IPS-11a (cell line): Measurements from ENCODE around the gene TNP1.

Experiments used
- H3K4me3 ChIP-seq: one replicate; pipeline ENCODE4 v1.5.1; 2013; ENCODE audit warnings: low read depth, low read length, control low read depth

The TNP1 gene, protein sequence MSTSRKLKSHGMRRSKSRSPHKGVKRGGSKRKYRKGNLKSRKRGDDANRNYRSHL

DNA sequence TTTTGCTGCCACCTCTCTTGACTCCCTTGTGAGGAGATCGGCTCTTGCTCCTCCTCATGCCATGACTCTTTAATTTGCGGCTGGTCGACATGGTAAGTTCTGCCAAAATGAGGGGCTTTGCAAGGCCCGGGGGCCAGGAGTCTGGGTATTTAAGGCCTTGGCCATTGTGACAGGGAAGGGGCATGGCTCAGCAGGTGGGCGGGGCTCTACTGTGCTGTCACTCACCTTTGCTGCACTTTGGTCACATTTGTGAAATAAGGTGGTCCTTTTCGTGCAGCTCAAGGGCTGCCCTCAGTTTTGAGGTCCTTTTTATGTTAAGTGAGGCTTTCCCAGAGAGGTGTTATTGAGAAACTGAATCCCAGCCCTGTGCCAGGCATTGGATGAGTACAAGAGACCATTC is at the start of gene TNP1:
Gene TNP1, minus strand, starts transcription at position 121 of the 400 bp plus-strand sequence. Its CDS starts 30 bp downstream, at position 91.
- H3K4me3 ChIP-seq, result no peak within 1 kb of the TSS

DNA sequence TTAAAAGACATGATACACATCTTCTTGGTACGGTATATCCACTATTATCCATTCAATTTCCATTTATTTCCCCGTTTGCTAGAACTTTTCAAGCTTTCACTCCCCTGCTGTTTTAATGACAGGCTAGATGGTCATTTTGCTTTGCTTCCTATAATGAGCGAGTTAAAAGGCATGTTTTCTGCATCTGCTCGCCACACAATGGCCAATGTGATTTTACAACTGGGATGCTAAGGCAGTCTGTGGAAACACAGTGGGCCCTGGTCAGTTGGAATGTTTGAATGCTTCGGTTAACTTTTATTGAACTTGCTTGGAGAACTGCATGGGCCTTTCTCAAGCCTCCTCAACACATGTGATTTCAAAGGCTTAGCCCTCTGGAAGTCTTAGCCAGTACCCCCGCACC is 48.4 kb upstream of the TNP1 start:
- H3K4me3 ChIP-seq, result no peak overlapping the region

DNA sequence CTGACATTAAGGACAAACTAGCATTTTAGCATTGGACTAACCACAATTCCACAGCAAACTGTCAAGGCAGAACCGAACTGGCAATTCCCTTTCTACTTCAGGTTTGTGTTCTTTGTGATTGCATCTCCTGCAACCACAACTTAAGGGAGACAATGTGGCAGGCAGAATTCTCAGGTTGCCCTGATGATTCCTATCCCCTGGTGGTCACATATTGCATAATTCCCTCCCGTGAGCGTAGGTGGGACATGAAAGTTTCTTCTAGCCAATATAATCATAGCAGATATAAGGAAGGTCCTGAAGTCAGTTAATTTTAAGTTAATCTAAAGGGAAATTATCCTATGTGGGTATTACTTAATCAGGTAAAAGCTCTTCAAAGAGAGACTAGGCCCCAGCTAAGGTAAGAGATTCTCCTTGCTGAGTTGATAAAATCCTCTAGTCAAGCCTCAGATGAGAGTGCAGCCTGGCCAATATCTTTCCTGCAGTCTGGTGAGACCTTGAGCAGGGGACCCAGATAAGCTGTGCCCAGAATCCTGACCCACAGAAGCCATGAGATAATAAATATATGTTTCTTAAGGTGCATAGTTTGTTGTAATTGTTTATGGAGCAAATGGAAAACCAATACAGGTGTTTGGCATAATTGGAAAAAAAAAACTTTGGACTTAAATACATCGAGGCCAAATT is 45.9 kb upstream of the TNP1 start:
- H3K4me3 ChIP-seq, result no peak overlapping the region

DNA sequence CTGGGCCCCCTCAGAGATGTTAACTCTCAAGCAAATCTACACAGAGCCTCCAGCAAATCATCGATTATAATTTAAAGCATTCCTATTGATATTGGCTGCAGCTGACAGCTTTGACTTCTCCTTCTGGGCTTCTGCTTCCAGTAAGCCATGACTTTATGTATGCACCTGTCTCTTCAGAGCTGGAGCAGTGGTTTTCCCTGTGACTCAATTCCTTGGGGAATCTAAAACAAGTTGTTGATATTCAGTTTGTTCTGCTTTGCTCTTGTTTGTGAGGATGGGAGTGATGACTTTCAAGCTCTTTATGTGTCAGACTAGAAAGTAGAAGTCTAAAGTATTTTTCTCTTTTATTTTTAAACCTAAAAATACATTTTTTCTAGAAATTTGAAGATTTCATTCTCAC is 45.1 kb upstream of the TNP1 start:
- H3K4me3 ChIP-seq, result no peak overlapping the region

DNA sequence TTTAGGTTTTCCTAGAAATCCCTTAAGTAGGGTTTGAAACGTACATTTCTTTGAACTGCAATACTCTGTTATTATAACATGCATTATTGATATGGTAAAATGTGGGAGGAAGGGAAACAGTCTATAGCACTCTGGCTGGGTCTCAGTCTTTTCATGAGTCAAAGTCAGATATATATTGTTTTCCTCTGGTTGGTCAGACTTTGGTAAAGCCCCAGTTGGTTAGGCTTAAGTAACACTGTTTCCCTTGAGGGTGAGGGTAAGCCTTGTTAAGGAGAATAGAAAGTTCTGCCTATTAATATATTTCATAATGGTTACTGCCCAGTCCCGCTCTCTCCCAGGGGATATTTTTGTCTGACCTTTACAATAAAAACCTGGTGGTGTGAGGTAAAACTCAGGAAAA is 44.7 kb upstream of the TNP1 start:
- no peak overlapping the region for H3K4me3 ChIP-seq

DNA sequence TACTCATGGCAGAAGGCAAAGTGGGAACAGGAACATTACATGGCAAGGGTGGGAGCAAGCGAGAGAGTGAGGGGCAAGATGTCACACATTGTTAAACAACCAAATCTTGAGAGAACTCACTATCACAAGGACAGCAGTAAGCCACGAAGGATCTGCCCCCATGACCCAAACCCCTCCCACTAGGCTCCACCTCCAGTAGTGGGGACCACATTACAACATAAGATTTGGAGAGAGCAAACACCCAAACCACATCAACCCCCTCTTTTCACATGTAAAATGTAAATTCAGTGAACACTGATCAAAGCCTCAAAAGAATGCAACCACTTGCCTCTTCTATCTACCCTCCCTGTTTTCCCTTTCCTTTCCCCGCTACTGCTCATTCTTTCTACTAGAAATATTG is 43.6 kb upstream of the TNP1 start:
- no peak overlapping the region for H3K4me3 ChIP-seq

DNA sequence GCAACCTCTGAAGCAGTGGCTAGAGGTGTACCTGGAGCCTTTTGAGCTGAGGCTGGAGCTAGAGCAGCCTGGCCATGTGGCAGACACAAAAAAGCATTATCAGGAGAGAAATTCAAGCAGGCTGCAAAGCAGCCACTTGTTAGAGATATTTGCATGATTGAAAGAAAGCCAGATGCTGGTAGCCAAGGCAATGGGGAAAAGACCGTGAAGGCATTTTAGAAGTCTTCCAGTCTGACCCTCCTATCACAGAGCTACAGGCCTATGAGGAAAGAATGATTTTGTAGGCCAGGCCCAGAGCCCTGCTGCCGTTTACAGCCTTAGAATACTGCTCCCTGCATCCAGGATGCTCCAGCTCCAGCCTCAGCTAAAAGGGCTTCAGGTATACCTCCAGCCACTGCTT is 41.4 kb upstream of the TNP1 start:
- H3K4me3 ChIP-seq, result no peak overlapping the region

DNA sequence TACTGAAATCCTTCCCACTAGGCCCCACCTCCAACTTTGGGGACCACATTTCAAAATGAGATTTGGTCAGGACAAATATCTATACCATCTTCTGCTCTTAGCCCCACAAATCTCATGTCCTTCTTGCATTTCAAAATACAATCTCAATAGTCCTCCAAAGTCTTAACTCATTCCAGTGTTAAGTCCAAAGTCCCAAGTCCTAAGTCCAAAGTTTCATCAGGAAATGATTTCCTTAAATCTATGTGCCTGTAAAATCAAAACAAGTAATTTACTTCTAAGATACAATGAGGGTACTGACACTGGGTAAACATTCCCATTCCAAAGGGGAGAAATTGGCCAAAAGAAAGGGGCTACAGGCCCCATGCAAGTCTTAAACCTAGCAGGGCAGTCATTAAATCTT is 40.5 kb upstream of the TNP1 start:
- H3K4me3 ChIP-seq, result no peak overlapping the region

DNA sequence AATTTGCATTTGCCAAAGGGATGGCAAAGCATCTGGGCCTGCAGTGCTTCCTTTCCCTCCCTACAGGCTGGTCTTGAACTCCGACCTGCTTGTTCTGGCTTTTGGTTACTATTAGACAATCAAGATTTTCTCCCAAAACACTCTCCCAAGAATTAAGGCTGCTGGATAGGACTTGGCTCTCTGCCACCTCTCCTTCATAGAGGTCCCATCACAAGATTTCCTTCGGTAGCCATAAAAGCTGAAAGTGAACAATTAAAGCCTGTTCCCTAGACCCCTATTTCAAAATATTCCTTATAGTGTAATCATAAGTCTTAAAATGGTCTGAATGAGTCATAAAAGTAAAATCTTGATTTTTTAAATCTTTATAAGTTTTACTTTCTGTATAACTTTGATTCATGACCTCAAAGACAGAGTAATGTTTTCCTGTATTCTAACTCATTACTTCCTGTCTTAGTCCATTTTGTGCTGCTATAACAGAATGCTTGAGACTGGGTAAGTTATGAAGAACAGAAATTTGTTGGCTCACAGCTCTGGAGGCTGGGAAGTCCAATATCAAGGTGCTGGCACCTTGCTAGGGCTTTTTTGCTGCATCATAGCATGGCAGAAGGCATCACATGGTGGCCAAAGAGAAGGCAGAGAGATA is 37.8 kb upstream of the TNP1 start:
- H3K4me3 ChIP-seq, result no peak overlapping the region

DNA sequence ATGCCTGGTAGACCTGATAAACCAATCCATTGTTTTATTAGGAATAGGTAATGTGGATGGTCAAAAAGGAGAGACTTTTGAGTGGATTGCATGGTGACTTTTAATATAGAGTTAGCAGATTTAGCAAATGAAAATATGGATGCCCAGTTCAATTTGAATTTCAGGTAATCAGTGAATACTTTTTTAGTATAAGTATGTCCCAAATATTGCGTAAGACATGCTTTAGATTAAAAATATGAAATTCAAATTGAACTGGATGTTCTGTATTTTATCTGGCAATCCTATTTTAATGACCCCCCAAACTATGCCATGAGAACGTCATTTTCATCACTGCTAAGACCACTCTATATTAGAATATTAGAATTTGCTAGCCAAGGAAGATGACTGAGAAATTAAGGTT is 30.3 kb upstream of the TNP1 start:
- H3K4me3 ChIP-seq, result no peak overlapping the region

DNA sequence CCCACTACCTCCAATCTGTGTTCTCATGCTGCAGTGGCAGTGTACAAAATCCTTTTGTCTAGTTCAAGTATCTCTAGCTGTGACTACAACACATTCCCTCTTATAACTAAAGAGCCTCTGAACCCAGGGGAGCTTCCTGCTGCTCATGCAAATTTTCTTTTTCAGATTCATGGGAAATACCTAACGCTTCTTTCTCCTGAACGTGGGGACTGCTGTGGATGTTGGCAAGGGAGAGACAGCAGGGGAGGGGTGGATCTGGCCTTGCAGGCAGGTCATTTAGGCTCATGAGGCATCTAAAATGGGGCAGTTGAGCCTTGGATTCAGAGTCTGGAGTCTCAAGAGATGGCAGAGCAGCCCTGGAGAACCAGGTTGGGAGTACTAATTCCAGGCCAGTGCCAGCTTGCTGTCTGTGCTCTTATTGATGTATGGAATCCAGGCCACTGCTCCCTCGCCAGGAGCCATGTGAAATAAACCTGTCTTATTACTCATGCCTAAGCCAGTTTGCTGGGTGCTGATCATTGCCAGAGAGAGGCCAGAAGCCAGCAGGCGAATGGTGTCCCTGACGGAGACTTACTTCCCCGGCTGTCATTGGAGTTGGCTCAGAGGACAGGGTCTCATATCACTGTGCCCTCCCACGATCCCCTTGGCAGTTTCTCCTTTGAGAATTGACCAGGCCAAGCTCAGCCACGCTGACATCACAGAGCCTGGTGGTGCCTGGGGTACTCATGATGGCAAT is 29.2 kb upstream of the TNP1 start:
- H3K4me3 ChIP-seq, result no peak overlapping the region

DNA sequence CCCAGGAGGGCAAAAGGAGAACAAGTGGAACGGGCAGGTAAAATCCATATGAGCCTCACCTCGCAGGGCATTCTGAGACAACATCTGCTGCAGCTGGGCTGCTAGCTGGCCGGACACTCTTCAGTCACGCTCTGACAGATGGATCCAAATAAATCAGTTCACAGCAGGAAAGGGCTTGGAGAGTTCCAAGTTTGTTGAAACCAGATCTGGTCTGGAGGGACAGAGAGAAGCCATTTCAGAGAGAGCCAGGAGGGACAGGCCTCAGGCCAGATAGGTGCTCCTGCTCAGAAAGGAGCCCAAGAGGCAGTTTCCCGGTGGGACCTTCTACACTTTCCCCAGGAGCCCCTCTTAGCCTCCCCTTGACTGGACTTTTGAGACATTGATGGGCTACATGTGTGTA is 28.2 kb upstream of the TNP1 start:
- no peak overlapping the region for H3K4me3 ChIP-seq

DNA sequence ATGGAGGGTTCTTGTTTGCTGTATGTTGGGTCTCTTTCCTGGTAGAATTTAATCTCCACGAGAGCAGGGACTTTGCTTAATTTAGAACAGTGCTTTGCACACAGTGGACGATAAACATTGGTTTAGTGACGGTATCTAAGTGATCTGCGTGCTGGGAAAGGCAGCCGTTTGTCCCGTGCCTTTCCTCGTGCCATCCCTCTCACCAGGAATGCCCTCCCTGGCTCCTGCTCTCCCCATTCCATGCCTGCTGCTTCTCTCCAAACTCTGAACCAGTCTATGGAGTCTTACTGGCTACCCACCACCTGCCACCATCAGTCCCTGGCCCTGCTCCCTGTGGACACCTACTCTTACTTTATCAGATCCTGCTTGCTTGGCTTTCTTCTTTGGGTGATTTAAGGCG is 27.3 kb upstream of the TNP1 start:
- no peak overlapping the region for H3K4me3 ChIP-seq

DNA sequence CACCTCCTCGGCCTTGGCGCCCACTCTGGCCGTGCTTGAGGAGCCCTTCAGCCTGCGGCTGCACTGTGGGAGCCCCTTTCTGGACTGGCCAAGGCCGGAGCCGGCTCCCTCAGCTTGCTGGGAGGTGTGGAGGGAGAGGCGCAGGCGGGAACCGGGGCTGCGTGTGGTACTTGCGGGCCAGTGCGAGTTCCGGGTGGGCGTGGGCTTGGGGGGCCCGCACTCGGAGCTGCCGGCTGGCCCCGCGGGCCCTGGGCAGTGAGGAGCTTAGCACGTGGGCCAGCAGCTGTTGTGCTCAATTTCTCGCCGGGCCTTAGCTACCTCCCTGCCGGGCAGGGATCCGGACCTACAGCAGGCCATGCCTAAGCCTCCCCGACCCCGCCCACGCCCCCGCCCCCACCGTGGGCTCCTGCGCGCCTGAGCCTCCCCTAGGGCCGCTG is 25.3 kb upstream of the TNP1 start:
- H3K4me3 ChIP-seq, result no peak overlapping the region

DNA sequence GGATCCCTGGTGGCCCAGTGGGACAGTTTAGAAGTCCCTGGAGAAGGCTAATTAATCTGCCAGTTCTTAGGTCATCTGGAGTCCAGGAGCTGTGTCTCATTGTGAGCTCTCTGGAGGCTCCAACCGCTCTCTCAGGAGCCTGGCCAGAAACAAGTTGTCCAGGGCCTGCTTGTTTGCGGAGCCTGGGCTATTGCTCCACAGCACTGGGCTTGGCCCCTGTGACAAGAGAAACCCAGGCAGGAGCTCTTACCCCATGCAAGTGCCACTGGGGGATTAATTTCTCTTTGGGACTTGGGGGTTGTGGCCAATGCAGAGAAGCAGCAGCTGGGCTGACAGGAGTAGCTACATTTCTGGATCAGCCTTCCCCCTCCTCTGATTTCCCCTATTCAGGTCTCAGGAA is 24.5 kb upstream of the TNP1 start:
- H3K4me3 ChIP-seq, result no peak overlapping the region

DNA sequence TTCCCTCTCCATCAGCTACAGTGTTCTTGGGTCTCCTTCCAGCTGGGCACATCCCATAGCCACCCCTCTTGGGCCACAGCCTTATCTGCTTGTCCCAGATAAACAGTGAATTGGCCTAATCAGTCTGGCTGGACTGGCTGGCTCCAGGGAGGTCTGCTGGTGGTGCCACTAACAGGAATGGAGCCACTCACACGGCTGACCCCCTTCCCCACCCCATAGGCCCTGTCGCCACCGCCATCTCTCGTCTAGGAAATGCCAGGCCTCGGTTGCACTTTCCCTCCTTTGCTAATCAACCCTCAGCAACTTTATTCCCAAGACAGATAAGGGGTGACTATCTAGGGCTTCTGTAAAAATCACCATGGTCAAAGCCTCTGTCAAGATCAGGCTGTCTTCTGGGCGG is 23.0 kb upstream of the TNP1 start:
- H3K4me3 ChIP-seq, result no peak overlapping the region

DNA sequence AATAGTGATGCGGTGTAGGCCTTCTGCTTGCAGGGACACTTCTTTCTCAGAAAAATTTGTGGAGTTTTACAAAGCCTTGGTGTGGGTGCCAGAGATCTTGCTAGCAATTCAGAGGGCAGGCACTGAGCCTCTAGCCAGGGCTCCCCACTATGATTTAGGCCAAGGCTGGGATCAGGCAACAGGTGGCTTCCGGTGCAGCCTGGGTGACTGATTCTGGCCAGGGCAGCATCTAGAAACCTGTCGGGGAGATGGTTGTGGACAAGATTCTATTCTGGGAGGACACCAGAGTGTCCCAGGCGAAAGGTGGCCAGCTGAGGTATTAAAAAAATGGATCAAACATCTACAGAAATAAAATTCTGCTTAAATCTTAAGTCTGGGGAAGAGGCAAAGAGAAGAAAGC is 21.5 kb upstream of the TNP1 start:
- no peak overlapping the region for H3K4me3 ChIP-seq

DNA sequence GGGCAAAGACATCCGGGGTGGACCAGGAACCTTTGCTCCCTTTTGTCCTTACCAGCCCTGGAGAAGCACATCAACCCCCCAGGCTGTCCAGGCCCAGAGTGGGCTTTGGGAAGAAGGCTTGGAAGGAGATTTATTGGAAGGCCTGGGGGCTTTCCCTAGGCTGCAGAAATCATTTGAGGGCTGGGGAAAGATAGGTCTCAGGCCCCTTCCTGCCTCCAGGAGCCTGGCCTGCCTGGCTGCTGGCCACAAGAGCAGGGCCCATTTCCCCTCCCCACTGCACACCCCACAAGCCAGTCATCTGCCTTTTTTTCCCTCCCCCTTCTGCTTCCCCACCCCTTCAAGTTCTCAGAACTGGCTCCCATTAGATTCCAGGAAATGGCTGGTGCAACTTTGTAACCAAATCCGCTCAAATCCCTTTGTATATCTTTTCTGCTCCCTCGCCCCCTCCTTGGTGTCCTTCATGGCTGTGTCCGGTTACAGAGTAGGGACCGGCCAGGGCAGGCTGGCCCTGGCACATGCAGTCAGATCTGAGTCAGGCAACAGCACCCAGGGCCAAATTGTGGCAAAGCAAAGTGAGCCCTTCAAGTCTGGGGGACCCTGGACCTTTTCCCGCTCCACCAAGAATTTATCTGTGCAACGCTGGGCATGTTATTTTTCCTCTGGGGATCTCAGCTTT is 20.8 kb upstream of the TNP1 start:
- H3K4me3 ChIP-seq, result no peak overlapping the region

DNA sequence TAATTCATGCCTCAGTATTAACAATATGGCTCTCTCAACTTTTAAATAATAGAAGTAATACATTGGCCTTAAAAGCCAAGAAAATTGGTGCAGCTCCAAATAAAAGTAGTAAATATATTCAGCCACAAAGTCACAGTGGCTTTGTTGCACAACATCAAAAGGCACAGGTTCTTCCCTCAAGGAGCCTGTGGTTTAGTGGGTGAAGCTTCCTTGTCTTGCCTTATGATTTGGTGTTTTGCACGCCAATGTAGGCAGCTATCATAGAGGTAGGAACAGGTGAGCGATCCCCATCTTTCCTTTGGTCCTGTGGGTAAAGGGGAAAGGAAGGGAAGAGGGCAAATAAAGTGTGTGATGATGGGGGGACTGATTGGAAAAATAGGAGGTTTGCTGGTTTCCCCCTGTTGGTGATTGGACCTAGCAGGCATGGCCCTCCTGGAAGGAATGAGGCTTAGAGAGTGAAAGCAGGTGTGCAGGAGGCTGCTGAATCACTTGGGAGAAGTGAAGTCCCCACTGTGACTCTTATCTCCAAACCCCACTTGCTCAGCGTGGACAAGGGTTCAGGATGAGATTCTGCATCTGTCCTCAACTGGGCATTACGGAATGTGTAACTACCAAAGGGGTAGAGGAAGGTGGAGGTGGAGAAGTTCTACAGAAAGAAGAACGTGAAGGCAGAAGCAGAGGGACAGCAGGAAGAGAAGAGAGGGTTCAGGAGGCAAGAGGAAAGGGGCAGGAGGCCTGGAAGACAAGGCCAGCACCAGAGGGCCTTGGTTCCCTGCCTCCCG is 20.1 kb upstream of the TNP1 start:
- H3K4me3 ChIP-seq, result no peak overlapping the region

DNA sequence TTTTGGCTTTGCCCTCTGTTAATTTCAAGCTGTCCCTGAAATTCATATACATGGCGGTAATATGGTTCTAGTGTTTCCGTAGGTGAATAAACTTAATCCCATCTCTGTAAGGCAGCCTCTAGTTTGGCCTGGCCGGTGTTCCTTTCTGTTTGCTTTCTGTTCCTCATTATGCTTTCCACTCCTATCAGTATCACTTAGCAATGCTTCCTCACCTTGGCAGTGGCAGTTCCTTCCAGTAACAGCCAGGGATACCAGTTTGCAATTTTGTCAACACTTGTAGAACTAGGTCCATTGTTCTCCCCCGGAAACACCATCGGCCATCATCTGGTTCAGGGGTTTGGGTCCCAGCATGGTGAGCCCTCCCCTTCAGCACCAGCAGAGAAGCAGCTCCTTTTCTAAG is 18.2 kb upstream of the TNP1 start:
- H3K4me3 ChIP-seq, result no peak overlapping the region

DNA sequence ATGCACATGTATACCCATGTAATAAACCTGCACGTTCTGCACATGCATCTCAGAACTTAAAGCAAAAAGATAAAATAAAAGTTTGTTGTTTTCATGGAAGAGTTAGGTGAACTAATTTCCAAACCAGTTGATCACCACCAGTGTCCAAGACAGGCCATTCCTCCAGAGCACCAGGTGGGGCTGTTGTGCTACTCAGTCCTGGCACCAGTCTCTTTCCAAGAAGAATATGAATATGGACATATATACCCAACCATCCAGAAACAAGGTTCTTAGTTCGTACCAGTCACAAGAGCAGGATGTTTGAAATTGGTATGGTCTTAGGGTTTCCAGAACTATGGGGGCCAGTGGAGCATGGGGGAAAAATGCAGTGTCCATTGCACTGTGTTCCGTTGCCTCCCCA is 17.2 kb upstream of the TNP1 start:
- no peak overlapping the region for H3K4me3 ChIP-seq
